SK-N-DZ (cell line): ENCODE results near the gene CACNA2D2.

Experiments used
- DNase-seq: peaks from one replicate; pipeline ENCODE4 v3.0.0-alpha.2; 2015; ENCODE audit warnings: low spot score

Gene CACNA2D2

GRCh38 chr3:50502225-50502583 is 1.2 kb downstream of the CACNA2D2 start:
- DNase-seq = no peak

- no peak for DNase-seq
Measured at GRCh38 chr3:50495609-50496423, 7.6 kb downstream of the CACNA2D2 start.

DNA sequence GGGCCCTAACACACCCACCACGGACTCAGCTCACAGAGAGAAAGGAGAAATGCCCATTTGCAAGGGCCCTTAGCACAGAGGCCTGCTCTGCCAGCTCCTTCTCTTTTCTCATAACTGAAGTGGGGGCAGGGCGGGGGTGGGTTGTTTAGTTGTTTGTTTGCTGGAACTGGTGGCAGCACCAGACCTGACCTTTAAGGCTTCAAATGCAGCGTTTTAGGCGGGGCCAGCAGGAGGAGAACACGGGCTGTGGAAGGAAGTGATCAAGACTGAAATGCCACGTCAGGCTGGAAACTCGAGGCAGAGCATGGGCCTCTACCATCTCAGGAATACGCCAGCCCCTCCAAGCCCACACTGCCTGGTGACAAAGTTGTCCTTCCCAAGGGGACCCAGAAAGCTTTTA is 9.3 kb downstream of the CACNA2D2 start:
- DNase-seq = no peak

GRCh38 chr3:50493623-50494022 is 9.8 kb downstream of the CACNA2D2 start:
- no peak for DNase-seq

DNA sequence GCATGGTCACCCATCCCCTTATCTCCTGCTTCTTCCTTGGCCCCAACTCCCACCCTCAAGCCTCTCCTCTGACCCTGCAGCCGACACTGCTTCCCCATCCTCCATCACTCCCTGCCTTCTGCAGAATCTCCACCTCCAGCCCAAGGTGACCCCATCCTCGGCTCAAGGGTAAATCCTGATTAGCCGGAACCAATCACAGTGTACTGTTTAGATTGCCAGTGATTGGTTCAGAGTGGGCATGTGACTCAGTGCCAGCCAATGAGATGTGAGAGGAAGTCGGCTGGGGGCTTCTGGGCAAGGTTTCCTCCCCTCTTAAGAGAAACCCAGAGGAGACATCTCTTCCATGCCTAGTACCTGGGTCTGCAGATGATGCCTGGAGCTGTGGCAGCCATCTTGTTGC is 10.3 kb downstream of the CACNA2D2 start:
- no peak for DNase-seq

DNA sequence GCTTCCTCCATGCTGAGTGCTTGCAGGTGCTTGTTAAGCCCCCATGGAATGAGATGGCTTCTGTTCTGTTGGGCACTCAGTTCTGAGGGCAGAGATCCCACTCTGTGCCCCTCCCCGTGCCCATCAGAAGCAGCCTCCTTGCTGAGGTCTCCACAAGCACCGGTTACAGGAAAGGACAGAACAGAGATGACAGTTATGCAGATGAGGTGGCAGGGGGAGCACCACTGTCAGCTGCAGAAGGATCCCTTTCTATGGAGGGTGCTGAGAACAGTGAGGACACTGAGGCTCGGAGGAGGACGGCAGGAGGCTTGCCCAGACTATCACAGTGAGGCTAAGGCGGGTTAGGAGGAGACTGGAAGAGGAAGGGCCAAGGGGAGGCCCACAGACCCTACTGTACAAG is 12.4 kb downstream of the CACNA2D2 start:
- DNase-seq = no peak

GRCh38 chr3:50490424-50490823 is 13.0 kb downstream of the CACNA2D2 start:
- DNase-seq = no peak

DNA sequence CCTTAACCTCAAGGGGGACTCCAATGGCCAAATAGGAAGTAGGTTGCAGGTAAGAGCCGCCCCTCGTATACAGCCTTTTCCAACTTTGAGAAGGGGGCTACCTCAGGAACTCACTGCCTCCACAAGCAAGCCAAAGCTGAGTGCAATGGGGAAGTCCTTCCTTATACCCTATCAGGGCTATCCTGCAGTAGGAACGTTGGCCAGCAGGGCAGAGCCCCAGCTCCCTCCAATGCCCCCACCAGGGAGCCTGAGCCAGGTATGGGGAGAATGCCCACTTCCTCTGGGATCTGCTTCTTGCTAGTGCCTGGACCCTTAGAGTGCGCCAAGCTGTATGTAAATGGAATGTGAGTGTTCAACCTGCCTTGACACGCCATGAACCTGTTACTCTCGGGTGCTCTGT is 16.3 kb downstream of the CACNA2D2 start:
- no peak for DNase-seq

DNA sequence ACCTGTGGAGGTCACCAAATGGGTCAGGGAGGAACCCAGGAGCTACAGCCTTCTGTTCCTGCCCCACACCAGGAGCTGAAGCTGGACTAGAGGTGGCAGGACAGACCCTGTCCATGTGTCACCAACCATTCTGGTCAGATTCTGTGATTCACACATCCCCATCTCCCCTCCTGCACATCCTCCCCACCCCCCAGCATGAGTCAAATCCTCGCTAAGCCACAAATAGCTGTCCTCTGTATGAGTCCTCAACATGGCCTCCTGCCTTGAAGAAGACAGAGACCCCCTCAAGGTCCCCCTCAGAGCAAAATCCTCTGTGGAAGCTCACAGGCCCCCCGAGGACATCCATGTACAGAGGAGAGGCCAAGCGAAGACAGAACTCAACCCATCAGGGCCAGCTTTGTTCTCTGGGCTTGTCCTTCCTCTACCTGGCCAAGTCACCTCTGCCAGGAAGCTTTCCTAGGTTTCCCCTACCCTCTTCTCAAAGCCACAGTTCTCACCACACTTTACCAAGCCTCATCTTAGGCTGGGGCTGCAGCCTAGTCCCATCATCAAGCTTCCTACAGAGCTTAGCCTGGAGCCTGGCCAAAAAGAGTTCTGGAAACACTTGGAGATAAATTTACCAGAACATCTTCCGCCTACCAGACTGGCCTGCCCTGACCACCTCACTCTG is 17.1 kb downstream of the CACNA2D2 start:
- DNase-seq = no peak

DNA sequence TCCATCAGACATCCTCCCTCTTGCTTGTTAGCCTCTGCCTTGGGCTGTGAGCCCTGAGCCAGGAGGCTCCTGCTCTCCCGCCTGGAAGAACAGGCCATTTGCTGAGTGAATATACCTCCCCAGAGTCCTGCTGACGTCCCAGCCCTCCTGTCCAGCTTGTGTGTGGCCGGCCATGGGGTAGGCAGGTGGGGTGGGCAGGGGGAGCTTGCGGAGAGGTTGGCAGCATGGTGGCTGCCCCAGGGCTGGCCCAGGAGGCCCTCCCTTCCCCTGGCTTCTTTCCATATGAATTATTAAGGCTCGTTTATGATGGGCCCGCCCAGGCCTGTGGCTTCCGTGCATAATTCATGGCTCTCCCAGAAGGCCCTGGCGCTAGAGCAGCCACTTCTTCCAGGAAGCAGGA is 18.7 kb downstream of the CACNA2D2 start:
- DNase-seq = no peak

- no peak for DNase-seq
Measured at GRCh38 chr3:50483374-50483773, 20.1 kb downstream of the CACNA2D2 start.

DNA sequence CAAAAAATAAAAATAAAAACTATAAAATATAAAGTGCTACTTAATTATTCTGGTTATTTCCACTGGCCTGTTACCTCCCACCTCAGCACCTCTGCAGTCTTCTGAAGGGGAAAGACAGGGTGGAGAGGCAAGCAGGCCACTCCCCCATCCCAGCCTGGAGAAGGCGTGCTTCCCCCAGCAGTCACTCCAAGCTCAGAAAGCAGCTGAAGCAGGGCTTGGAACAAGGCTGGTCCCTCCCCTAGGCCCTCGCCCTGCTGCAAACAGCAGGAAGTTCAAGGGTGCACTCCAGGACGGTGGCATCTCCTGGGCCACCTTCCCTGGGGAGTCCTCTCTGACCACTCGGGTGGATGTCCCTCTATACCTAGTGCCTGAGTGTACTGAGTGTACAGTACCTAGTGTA is 21.4 kb downstream of the CACNA2D2 start:
- no peak for DNase-seq

DNA sequence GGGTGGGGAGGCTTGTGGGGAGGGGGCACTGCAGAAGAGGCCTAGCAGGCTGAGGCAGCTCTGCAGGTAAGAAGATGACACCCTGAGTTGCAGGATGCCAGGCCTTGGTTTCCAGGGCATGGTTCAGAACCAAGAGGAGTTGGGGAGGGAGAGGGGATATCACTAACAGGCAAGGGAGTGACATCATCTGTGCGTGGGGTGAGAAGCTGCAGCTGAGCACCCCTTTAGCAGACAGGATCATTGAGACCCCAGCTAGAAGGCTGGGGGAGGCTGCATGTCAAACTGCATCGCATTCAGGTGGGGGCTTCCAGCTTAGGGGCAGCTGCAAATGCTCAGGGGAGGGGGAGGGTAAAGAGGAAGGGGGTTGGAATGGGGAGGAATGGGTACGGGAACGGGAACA is 23.0 kb downstream of the CACNA2D2 start:
- no peak for DNase-seq

- no peak for DNase-seq
Measured at GRCh38 chr3:50479523-50479922, 23.9 kb downstream of the CACNA2D2 start.

DNA sequence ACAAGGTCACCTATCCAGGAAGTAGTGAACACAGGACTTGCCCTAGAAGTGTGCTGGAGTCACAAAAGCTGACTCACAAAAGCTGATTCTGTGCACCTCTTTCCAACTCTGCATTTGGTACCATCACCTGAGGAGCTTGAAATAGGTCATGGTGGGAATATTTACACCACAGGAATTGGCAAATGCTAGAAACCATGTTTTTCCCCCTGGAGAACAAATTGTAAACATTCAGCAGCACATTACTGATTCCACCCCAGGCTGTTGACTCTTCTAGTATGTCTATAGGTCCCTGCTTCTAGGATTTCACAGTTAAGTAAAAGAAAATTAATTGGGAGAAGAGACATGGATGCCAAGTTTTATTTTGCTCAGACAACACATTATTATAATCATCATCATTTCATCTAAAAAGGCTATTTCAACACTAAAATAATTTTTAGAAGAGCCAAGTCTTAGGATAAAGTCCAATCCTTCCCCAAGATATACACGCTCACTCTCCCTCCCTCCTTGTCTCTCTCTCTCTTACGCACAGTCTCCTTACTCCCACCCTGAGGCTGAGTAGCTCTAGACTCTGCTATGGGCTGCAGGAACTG is 24.7 kb downstream of the CACNA2D2 start:
- DNase-seq = no peak

DNA sequence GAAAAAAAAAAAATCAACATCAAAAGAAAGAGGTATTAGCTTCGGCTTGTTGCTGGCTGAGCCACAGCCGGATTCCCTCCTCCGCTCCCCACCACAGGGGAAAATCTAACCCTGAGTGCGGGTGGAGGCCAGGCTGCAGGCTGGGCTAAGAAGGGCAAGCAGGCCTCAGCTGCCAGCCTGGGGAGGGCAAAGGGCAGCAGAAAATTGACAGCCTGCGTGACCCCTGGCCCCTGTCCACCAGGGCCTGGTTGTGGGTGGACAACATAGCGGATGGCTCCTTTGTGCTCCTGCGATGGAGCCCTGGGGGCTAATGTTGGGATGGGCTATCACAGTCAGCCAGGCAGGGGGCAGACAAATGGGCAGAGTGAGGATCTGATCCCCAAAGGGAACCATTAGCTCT is 25.4 kb downstream of the CACNA2D2 start:
- no peak for DNase-seq

- no peak for DNase-seq
Measured at GRCh38 chr3:50475348-50475747, 28.1 kb downstream of the CACNA2D2 start.

DNA sequence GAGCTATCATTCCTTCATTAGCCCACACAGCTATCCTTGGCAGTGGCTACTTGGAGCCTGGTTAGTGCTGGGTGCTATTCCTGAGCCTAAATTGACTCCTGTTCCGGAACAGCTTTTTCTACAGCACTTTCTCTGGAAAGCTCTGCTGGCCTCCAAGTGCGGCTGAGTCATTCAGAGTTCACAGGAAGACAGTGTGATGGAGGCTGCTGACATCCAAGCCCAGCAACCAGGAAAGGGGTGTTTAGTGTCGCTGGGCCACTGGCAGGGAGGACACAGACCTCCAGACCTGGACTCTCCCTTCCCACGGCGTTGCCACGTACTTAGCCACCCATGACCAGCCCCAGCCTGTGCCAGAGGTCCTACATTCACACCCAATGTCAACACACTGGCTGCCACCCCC is 28.7 kb downstream of the CACNA2D2 start:
- no peak for DNase-seq

DNA sequence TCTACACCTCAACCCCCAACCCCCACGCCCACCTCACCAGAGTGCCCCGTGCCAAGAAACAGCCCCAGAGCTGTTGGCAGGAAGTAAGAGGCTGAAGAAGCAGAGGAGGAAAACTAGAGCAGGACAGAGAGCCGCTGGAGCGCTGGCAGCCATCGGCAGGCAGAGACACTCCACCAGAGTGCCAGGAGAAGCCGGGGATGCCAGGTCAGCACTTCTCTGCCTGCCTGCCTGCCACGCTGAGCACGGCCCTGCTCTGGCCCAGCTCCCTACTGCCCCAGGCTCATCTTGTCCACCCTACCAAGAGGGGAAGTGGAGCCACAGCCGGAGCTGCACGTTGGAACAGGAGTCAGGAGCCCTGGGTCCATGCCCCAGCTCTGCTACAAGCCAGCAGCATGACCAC is 29.7 kb downstream of the CACNA2D2 start:
- DNase-seq = no peak

GRCh38 chr3:50472958-50473357 is 30.5 kb downstream of the CACNA2D2 start:
- DNase-seq = no peak

GRCh38 chr3:50470658-50471057 is 32.8 kb downstream of the CACNA2D2 start:
- no peak for DNase-seq

DNA sequence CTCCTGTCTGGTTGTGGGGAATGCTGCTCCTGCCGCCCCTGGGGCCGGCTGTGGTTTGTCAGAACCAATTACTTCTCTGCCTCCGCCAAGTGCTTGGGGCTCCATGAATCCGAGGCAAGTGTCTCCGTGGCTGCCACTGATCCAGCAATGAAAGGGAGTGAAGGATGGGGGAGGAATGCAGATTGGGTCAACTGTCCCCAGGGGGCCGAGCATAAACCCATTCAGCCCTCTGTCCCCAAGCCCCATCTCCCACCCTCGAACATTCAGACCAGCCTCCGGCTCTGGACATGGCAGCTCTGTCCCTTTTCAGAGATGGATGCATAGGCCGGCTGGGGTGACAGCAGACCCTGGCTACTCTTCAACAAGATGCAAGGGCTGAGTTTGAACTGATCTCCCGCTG is 35.5 kb downstream of the CACNA2D2 start:
- no peak for DNase-seq

DNA sequence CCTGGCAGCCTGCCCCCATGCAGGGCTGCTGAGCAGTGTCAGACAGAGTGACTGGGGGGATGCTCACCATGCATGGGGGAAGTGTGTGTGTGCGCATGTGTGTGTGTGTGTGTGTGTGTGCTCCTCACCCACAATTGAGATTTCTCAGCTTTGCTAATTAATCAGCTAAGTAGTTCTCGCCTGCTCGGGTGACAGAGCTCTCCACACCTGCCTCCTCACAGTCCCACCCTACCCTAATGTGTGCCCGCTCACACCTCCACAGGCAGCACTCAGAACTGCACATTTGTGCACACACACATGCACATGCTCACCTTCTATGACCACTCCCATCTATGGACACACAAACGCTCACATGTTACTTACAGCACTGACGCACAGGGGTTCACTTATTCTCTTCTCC is 37.3 kb downstream of the CACNA2D2 start:
- DNase-seq = no peak
